ENCODE results near the gene GFRA1.

GFRA1 gene

DNA sequence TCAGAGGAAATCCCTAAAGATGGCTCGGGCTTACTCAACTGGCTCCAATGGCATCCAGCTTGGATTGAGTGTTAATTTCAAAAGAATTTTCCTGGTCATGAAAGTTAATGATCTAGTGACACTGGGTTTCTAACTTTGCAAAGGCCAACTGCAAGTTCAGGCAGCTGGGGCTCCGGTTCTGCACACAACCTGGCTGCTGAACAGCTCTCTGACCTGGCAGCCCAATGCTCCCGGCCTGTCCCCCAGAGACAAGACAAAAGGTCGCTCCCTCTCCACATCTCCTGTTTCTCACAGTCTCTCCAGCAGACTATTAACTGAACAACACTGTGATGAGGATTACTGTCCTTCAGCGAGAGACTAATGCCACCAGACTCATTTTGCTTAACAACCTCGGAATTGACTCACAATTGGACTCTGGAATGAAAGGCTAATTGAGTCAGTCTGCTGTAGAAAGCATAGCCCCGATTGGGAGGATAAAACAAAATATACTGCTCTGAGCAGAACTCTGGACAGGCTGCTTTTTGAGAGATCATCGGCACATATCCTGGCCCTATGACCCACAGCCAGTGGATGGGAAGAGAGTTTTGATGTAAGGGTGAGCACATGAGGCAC lies 174.5 kb downstream of the GFRA1 start:
- DNase-seq, result no peak

DNA sequence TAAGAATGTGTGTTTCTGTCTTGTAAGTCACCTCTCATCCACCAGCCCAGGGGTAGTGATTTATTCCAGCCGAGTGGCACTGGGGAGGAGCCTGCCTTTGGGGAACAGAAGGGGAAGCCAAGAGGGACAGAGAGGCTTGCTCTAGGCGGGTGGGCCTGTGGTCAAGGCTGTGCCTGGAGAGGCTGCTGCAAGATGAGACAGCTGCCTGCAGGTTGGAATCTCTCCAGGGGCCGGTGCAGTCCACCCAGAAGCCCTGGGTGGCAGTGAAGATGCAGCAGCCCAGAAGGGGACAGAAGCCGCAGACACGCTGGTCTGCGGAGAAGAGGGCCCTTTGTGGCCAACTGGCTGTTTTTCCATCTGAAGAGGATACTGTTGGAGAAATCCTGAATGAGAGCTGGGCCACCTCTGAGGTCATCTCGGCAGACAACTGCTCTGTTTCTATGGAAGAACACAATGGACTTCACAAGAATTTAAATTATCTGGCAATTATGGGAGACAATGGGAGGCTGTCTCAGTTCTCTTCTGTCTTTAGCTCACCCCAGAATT lies 175.7 kb downstream of the GFRA1 start:
- no peak for DNase-seq

DNA sequence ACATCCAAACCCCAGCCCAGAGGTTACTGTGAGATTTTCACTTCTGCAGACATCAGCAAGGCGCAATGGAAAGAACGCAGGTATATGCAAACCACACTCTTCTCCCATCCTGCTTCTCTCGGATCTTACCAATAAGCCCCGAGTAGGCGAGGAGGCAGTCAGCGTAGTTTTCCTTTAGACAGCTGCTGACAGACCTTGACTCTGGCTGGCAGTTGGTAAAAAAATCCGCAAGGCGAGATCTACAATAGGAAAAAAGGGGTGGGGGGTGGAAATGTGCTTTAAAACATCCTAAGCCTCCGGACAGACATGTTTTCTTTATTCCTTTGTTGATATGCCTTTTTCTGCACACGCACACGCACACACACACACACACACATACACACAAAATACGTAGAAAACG lies 176.5 kb downstream of the GFRA1 start:
- DNase-seq, result no peak

DNA sequence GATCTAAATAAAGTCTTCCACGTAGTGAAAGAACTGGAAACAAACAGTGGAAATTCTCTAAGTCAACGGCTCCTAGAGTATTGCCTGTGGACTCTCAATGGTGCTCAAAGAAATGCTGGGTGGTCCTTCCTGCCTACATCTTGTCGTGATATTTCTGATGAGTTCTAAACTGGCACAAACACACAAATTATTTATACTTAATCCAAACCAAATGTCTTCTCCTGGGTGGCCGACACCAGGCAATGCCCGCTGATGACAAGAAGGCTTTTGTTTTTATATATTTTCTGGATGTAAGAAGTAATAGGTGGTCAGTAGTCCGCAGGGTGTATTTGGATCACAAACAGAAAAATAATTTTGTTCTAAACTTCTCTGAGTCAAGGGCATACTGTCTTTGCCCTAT lies 178.7 kb downstream of the GFRA1 start:
- no peak for DNase-seq

DNA sequence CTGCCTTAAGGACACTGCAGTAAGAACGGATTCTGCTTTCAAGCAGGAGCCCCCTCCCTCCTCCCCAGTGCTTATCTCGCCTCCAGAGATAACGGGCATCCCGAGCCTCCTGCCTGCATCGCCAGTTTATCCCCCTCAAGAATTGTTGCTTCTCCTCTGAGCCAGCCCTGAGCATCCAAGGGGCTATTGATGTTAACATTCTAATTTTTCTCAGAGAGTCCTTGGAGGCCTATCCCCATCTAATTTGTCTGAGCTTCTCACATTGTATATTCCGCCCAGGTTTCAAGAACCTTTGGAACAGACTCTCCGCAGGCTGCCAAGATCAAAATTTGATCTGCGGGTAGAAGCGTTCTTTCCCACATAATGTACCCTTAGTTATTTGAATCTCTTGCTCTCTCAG lies 180.0 kb downstream of the GFRA1 start:
- DNase-seq, result no peak

DNA sequence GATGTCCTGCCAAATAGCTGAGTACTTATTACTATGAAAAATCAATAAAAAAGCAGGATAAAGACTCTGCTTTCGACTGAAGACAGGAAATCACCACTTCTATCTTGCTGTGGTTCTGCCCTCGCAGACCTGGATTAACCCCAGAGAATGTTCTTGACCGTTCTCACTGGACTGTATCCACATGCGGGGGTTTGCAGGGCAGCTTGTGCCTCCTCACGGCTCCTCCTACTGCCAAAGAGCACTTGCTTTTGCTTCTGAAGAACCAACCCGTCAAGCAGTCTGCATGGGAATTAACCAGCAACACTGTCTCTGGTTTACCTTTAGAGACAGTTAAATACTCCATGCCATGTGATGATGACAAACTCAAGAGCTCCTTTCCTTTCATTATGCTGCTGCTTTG lies 184.0 kb downstream of the GFRA1 start:
- no peak for DNase-seq

DNA sequence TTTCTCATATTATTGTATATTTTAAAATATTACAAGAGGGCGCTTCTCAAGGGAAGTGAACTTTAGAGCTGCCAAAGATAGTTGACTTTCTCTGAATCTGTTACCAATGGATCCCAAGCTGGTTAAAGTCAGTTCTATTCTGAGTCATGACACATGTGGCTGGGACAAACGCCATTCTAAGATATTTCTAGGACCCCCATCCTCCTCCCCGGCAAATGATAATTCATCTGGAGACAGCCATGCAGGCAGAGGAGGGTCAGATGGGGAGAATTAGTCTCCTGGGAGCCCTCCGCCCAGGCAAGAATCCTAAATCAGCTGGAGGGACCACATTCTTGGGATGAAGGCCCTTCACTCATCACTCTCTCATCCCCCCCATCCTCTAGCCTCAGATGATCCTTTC lies 187.7 kb downstream of the GFRA1 start:
- no peak for DNase-seq

DNA sequence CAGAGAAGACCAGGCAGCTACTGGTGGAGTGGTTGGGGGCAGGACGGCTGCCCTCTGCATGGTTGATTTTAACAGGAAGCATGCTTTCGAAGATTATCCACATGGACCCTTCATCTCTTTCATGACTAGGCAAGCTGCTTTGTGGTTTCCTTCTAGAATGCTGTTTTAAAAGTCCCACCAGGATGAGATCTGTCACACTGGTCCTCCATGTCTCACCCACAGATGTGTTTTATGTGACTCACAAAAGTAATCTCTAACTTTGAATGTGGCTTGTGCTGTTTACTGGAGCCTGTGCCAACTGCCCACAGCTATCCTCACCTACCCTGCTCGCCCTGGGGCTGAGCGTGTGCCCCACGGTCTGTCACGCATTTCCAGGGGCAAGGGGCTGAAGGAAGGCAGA lies 188.8 kb downstream of the GFRA1 start:
- no peak for DNase-seq

DNA sequence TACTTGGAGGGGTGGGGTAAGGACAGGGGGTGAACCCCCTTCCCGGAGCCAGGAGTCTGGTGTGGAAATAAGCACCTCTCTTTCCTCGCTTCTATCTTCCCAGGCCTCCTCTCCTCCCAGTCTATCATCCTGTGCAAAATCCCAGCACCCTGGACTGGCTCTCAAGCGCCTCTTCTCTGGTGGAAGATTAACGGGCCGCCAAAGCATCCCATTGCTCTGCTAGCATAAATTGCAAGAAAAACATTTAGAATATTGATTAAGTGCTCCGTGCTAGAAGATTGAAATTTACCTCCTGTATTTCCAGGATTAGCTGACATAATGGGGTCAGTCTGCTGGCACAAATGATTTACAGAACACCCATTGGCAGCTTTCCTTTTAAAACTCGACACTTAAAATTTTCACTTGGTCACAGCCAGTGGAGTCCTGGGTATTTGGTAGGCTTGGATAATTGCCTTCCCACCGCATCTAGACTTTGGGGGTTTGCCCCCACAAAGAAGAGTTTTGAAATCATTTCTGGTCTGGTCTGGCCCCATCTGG lies 189.7 kb downstream of the GFRA1 start:
- no peak for DNase-seq

DNA sequence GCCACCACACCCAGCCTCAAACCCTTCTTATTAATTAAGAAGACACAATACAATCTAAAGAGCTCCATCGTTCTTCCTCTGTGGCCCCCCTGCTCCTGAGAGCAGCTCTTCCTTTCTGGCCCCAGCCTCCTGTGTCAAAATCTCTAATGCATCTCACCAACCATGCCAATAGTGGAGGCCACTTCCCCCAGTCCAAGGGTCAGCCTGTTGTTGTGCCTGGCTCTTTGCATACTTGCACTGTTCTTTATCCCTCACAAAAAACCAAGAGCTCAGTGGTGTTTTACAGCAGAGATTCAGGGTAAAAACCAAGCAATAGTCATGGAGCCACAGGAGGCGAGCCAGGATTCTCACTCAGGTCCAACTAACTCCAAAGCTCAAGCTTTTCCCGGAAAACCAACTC lies 190.2 kb downstream of the GFRA1 start:
- DNase-seq, result no peak

DNA sequence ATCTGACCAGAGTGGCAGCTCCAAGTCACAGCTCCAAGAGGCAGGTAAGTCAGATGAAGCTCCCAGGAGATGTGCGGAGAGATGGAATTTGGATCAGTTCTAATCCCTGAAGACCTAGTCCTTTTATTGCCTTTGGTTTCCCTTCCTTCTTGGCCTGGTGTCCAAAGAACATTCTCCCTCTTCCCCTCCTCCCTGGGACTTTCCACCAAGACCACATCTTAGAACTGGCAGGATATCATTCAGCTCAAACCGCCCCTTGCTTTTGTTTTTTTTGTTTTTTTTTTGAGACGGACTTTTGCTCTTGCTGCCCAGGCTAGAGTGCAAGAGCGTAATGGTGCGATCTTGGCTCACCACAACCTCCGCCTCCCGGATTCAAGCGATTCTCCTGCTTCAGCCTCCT lies 190.8 kb downstream of the GFRA1 start:
- DNase-seq, result no peak

DNA sequence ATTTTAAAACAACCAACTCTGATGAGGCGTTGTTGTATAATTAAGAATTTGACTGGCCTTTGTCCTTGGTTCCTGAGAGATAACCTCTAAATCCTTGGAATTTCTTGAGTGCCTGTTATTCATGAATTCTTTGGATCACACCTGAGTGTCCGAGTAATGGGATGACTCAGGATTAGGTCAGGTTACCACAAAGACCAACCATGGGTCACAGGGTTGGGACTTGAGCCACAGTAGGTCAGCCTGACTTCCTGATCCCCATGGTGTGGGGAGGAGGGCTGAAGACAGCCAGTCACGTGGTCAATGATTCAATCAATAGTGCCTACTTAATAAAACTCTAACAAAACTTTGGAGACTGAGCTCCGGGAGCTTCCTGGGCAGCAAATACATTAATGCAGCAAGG lies 192.5 kb downstream of the GFRA1 start:
- DNase-seq, result no peak

DNA sequence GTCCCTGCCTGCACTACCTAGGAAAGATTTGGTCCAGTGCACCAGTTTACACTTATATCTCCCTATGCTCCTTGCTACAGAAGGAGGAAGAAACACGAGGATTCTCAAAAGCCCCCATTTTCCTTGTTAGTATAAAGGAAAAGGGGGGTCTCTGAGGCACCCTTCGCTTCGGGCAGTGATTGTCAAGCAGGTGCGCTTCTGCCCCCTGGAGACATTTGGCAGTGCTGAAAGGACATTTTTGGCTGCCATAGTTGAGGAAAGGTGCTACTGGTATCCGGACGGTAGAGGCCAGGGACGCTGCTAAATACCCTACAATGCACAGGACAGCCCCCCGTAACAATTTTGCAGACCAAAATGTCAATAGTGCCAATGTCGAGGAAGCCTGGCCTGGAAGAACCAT lies 193.7 kb downstream of the GFRA1 start:
- DNase-seq, result no peak

DNA sequence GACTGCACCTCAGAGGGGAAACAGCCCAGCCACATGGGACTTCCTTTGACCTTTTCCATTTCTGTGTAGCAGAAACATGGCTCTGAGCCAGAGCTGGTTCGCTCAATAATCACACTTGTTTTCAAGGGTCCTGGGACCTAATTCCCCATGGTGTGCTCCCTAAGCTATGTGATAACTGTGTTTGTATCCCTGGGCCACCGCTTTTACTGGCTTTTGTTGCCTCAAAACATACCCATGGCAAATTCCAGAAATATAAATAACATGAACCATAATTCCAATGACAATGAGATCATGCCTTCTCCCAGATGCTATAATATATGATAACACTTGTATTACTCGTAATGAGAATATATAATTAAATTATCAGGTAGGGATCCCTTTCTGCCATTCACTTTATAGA lies 196.4 kb downstream of the GFRA1 start:
- DNase-seq, result no peak

DNA sequence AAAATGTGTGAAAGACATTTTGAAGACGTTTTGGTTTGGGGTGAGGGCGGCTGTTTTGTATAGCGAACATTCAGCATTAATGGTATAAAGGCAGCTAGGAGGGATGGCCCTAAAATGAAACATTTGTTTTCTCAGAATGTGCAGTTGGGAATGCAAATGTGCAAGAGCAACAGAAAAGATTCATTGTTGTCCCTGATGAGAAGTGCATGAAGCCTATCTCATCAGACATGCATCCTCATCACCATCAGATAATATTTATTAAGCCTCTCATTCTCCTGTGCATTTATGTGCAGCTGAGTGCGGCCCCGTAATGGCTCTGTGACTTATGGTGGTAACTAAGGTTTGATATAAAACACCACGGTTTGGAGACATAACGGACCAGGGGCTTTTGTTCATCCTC lies 199.5 kb downstream of the GFRA1 start:
- no peak for DNase-seq

DNA sequence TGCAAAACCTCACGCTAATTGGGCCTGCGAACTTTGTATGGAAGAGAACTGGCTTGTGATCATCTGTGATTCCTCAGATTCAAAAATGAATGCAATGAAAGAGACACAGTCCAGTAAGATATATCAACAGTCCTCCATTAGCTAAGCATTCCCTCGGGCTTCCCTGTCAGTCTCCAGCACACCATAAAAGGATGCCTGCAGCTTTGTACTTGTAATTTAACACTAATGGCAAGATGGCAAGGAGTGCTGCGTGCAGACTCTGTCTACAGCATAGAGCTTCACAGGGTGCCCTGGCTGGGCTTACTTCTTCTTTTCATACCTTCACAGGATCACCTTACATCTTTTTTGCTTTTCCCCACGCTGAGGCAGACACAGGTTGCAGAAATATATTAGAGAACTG lies 200.0 kb downstream of the GFRA1 start:
- no peak for DNase-seq

DNA sequence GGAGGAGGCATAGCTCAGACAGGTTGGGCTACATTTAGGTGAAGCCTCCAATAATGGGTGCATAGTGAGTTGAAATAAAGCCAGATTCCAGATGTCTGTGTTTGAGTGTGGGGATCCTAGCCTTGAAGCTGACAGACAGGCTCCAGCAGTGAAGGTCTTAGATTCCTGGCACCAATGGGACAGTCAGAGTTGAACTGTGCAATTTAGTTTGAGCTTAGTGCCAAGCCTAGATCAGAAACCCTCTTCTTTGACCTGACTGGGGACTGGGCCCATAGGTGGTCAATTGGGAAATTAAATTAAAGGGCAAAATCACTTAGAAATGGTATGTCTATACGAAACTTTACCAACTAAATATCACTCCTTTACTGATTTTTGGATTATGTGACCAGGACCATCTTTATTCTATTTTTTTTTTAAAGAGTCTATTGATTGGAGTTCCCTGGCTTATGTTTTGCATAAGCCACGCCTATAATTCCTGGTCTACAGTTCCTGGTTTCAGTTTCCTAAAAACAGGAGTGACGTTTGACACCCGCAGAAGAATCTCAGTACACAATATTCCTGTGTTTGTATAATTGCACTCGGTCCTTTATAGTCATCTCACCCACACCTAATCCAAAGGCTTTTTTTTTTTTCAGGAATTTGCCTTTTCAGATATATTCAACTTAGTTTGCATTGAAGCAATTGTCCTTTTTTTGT lies 201.4 kb downstream of the GFRA1 start:
- no peak for DNase-seq

DNA sequence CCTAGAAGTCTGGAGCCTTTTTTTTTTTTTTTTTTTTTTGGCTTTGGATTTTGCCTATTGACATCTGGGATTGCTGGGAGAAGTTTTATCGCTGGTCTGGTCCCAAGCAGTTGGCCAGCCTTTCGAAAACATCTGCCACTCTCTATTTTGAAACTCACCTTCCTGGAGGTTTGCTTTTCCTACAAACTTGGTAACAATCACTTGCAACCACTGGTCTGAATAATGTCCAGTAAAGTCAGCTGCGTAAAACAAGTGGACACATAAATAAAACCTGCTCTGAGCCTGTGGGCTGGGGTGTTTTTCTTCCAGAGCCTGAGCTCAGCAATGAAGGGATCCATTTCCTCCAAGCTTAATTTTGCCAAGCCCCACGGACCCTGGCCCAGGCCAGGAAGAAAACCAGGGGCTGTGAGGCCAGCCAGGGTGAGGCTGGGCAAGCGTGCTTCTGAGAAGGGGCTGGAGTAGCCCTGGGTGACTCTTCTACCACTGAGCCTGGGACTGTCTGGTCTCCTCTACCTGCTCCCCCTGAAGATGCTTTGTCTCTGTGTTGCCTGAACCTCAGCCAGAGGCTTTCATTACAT lies 202.2 kb downstream of the GFRA1 start:
- no peak for DNase-seq

DNA sequence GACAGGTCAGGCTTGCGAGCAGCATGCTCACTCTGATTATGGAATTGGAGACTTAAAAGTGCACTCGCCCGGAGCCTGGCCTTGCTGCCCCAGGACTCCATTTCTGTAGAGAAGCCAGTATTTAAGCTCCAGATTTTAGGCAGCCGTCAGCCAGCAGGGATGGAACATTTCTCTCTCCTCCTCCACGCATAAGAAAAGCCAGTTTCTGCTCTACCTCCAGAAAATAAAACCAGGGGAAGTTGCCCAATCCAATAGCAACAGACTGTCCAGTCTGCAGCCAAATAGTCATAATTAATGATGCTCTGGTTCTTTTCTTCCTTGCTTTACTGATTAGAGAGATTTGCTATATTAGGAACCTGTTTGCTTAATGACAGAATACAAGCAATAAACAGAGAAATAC lies 203.2 kb downstream of the GFRA1 start:
- no peak for DNase-seq

DNA sequence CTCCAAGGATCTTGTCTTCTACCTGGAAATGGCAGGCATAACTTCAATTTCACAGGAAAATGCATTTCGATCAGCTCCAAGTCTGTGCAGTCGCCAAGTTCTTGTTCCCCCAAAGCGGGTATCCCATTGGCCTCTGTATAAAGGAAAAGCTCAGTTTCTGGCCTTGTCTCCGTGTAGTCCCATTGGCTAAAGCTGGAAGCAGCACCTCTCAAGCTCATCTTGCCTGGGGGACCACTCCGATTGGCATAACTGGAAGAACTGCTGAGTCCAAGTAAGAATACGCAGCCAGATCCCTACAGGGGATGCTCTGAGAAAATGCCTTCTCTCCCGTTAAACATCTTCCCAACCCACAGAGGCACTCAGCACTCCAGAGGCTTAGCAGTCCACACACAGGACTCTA lies 205.2 kb downstream of the GFRA1 start:
- DNase-seq, result no peak

DNA sequence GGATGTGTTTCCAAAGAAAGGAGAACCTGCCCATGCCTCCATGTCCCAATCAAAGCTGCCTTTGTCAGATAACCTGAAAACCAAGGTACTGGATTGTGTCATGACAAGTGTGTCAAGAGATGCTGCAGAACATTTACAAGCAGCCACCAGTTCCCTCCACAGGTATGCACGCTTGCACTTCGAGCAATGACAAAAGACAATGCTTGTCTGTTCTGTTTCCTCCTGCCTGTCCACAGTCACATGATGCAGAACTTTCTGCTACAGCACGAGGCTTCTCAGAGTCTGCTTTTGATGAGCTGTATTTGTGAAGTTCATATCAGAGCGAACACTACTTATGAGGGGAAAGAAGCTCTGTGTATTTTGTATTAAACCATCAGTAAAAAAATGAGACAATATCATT lies 209.9 kb downstream of the GFRA1 start:
- no peak for DNase-seq

DNA sequence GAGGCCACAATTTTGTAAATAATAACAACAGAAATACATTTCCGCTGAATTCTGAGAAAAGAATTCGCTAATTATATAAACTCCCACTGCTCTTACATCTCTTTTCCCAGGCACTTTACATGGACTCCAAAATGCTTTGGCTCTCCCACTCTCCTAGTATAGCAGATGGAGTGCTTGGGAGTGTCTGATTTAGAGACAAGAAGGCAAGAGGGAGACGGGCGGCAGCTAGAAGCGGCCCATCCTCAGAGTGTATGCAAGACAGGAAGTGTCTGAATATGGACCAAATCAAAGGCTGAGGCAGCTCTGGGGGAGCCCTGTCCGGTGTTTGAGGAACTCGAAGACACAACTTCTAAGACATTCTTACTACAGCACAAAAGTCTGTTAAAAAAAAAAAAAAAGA lies 212.1 kb downstream of the GFRA1 start:
- no peak for DNase-seq

DNA sequence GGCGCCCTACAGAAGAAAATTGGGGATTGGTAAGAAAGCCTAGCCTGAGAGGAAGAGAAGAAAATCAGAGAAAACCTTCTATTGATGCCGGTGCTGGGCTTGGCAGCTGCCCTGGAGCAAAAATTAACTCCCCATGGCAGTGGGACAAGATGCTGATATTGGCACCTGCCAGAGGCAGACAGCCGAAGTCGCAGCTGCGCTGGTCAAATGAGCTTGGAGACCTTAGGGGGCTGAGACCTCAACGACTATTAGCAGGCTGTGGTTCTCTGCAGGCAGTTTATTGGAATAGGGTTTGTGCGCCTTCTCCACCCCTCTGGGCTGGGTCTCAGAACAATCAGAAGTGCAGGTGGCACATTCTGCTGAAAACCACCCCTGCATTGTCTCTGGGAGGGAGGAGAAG lies 213.7 kb downstream of the GFRA1 start:
- DNase-seq, result no peak
